Ascending aorta (tissue), 2 donors: Measurements from ENCODE around the gene ABCB6. TPM values are rescaled to one million over a fixed set of nuclear protein-coding genes. Genes with fewer than 3 reads are reported as not detected.

Experiments
- DNase-seq, 2 donors: peaks; one replicate each; pipeline ENCODE4 v3.0.0-alpha.2; 2019; ENCODE audit warnings: low spot score in 2 of 2
- H3K27ac ChIP-seq, 2 donors: fragments of 200-600 bp; sonication (generic); one replicate each; pipeline ENCODE4 v1.5.1; 2016 to 2017; ENCODE audit warnings: mild to moderate bottlenecking in 1 of 2
- H3K27me3 ChIP-seq: fragments of 200-600 bp; sonication (generic); one replicate; pipeline ENCODE4 v1.5.1; 2017
- H3K36me3 ChIP-seq, 2 donors: fragments of 200-600 bp; sonication (generic); one replicate each; pipeline ENCODE4 v1.5.1; 2016
- H3K4me1 ChIP-seq, 2 donors: fragments of 200-600 bp; sonication (generic); one replicate each; pipeline ENCODE4 v1.5.1; 2016 to 2017; ENCODE audit warnings: mild to moderate bottlenecking in 1 of 2
- H3K4me3 ChIP-seq, 2 donors: fragments of 200-600 bp; sonication (generic); one replicate each; pipeline ENCODE4 v1.5.1; 2016 to 2017; ENCODE audit warnings: mild to moderate bottlenecking in 1 of 2
- H3K9me3 ChIP-seq, 2 donors: fragments of 200-600 bp; sonication (generic); one replicate each; pipeline ENCODE4 v1.5.1; 2016
- CTCF ChIP-seq, 3 experiments: fragments of 200-600 bp in 2 of 3; fragments of 450-650 bp in 1 of 3; sonication (generic) in 2 of 3; IDR thresholded peaks; one replicate each; pipeline ENCODE4 v1.5.1; 2016 to 2019; ENCODE audit warnings: antibody characterized with exemption in 3 of 3, mild to moderate bottlenecking in 1 of 3, moderate library complexity in 1 of 3
- intact Hi-C: fragments of 100-400 bp; cut with DNase I; formaldehyde crosslinking; loops from one replicate; pipeline ENCODE4 v1.15.1; 2023
- total RNA-seq: library from RNA; depleted of rRNA; stranded (reverse); fragments of >200 nt; gene quantifications from one replicate; pipeline ENCODE4 v1.1.0, GENCODE V29; 2016

The ABCB6 gene
- total RNA-seq, 1 donor from 2014 or later: 17.9 TPM

- intact Hi-C loops: loop anchor here (1.0 to 2.0 kb wide), 3 partner anchors 10 to 181 kb away; partner anchors contain the start of genes ABCB6 and DNAJB2
- H3K4me1 ChIP-seq: peaks cover 0 to 6% of the 10 kb centered on the region in 2 donors
- DNase-seq: peak in 1 of 2 donors; percentile 63
- no peak for TF ChIP-seq CTCF (IDR thresholded peaks at IDR 0.05)
- H3K9me3 ChIP-seq: no peaks in the 10 kb centered on the region
- no peaks in the 10 kb centered on the region for H3K27me3 ChIP-seq
- H3K27ac ChIP-seq: peak overlapping the region; percentile 91 to 99
- H3K4me3 ChIP-seq: peak overlapping the region in 1 of 2 donors; percentile 90
- H3K36me3 ChIP-seq: peaks cover 30 to 36% of the 10 kb centered on the region in 2 donors
Observed at GRCh38 chr2:219207884-219208740, 10.6 kb downstream of the ABCB6 start.

GRCh38 chr2:219207134-219207883, 11.4 kb downstream of the ABCB6 start:
- no peaks in the 10 kb centered on the region for H3K9me3 ChIP-seq
- peaks cover 0 to 6% of the 10 kb centered on the region in 2 donors for H3K4me1 ChIP-seq
- H3K27ac ChIP-seq: peak overlapping the region; percentile 91 to 99
- H3K36me3 ChIP-seq: peaks cover 22 to 28% of the 10 kb centered on the region in 2 donors
- no peaks in the 10 kb centered on the region for H3K27me3 ChIP-seq
- peak overlapping the region; percentile 86 to 90 for H3K4me3 ChIP-seq
- intact Hi-C loops: loop anchor here (1.0 to 2.0 kb wide), 3 partner anchors 11 to 181 kb away; partner anchors contain the start of genes ABCB6 and DNAJB2
- DNase-seq: peak in 1 of 2 donors; percentile 63
- TF ChIP-seq CTCF (IDR thresholded peaks at IDR 0.05): no peak

- Histone ChIP-seq H3K27me3 (no peaks in the 10 kb centered on the region), H3K9me3 (no peaks in the 10 kb centered on the region), H3K36me3 (peaks cover 22 to 23% of the 10 kb centered on the region in 2 donors), H3K4me3 (peak within 1 kb of the TSS; percentile 86 to 90), H3K27ac (peak within 1 kb of the TSS; percentile 91 to 99), H3K4me1 (peaks cover 0 to 6% of the 10 kb centered on the region in 2 donors)
- peak; percentile 9 to 34 (median 17) for TF ChIP-seq CTCF (IDR thresholded peaks at IDR 0.05)
- peak; percentile 83 to 97 for DNase-seq
- intact Hi-C loops: loop anchor here (1.0 to 2.0 kb wide), 7 partner anchors 12 to 182 kb away; partner anchors contain the start of genes ABCB6, ANKZF1, ATG9A and DNAJB2
Observed at GRCh38 chr2:219206328-219207133, 12.2 kb downstream of the ABCB6 start, which contains the start of gene ZFAND2B. Gene ZFAND2B, plus strand, starts transcription at chr2:219206782. Its CDS starts 206 bp downstream, at chr2:219206988.

- peaks cover 0 to 6% of the 10 kb centered on the region in 2 donors for H3K4me1 ChIP-seq
- intact Hi-C loops: loop anchor here (1.0 to 2.0 kb wide), 6 partner anchors 23 to 183 kb away; partner anchors contain the start of genes ANKZF1, ATG9A, DNAJB2 and NHEJ1
- DNase-seq: no peak
- H3K27me3 ChIP-seq: no peaks in the 10 kb centered on the region
- H3K27ac ChIP-seq: peak overlapping the region; percentile 91 to 99
- H3K36me3 ChIP-seq: peaks cover 22 to 23% of the 10 kb centered on the region in 2 donors
- TF ChIP-seq CTCF (IDR thresholded peaks at IDR 0.05): no peak
- H3K9me3 ChIP-seq: no peaks in the 10 kb centered on the region
- H3K4me3 ChIP-seq: peak overlapping the region; percentile 86 to 90
Observed at GRCh38 chr2:219205981-219206327, 12.8 kb downstream of the ABCB6 start.

- DNase-seq: peak in 1 of 2 donors; percentile 31
- no peak overlapping the region for H3K27ac ChIP-seq
- intact Hi-C loops: no loop called here
- H3K4me3 ChIP-seq: no peak overlapping the region
- no peak for TF ChIP-seq CTCF (IDR thresholded peaks at IDR 0.05)
- no peaks in the 10 kb centered on the region for H3K27me3 ChIP-seq
- H3K9me3 ChIP-seq: no peaks in the 10 kb centered on the region
- H3K4me1 ChIP-seq: peaks cover 0 to 6% of the 10 kb centered on the region in 2 donors
- peaks cover 15 to 18% of the 10 kb centered on the region in 2 donors for H3K36me3 ChIP-seq
Observed at GRCh38 chr2:219205165-219205538, 13.6 kb downstream of the ABCB6 start.
